NCI-H1694 (cell line): ENCODE data around the gene ARNT2.

Experiments used
- DNase-seq: peaks from one replicate; lab custom pipeline; 2025; lab: John Stamatoyannopoulos, UW

The ARNT2 gene

DNA sequence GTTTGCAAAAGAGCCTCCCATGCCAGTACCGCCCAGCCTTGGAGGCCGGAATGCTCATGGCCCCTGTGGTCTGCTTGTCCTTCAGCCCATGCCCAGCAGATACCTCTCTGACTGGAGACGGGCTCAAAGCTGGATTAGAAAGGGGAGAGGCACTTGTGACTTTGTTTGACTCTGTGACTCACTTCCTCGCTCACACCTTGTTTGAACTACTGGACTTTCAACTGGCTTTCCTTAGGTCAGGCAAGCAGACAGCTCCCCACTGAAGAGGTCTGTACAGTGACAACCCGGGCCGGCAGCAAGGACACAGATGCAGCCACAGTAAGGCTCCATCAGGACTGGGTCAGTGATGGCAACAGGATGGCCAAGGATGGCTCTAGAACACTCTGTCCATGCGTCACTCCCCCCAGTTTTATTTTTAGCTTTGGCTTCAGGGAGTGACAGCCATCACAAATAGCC is 192.4 kb downstream of the ARNT2 start:
- DNase-seq = no peak

DNA sequence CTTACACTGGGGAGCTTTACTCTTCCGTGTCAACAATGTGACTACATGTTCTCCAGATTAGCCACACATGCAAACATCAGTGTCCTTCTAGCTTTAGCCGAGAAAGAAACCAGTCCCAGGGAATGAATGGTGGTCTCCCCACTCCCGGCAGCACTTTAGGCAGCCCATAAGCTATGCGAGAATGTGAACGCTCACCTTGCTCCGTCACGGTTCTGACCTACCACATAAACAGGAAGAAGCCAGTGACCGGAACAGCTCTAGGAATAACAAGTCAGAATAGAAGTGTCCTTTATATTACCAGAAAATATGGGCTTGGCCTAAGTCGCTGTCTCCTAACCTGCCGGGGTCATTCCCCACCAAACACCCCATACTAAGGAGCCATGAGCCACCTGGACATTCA is 192.9 kb downstream of the ARNT2 start:
- DNase-seq = no peak

DNA sequence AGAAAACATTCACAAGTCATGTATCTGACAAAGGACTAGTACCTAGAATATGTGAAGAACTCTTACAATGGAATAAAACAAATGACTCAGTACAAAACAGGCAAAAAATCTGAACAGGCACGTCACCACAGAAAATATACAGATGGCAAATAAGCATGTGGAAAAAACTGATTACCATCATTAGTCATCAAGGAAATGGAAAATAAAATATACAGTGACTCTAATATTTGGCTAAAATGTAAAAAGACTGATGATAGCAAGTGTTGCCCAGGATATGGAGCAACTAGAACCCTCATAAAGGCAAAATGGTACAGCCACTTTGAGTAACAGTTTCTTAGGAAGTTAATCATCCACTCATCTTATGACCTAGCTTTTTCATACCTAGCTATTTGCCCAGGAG is 195.2 kb downstream of the ARNT2 start:
- DNase-seq = no peak

DNA sequence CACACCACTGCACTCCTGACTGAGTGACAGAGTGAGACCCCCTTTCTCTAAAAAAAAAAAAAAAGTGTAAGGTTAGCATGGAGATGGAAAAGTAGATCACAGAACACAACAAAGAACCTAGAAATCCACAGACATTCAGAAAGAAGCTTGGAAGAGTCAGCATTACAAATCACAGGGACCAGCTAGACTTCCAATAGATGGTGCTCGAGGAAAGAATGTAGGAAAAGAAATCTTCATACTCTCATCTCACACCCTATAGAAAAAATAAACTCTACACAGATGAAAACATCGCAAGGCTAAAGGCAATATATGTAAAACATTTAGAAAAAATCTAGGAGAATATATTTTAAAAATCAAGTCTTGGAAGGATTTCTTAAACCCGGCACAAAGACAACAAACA is 196.4 kb downstream of the ARNT2 start:
- DNase-seq = no peak

DNA sequence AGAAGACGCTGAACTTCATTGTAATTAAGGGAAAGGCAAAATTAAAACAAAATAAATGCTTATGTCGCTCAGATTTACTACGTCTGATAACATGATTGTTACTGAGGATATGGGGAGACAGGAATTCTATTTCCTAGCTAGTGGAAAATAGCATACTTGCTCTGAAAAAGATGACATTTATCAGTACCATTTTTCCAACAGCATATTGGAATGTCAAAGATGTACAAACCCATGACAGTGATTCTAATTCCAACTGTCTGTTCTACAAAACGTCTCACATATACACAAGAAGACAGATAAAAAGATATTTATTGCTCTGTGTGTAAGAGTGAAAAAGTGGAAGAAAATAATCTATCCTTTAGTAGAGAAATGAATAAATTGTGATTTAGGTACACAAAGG is 197.1 kb downstream of the ARNT2 start:
- DNase-seq = no peak

DNA sequence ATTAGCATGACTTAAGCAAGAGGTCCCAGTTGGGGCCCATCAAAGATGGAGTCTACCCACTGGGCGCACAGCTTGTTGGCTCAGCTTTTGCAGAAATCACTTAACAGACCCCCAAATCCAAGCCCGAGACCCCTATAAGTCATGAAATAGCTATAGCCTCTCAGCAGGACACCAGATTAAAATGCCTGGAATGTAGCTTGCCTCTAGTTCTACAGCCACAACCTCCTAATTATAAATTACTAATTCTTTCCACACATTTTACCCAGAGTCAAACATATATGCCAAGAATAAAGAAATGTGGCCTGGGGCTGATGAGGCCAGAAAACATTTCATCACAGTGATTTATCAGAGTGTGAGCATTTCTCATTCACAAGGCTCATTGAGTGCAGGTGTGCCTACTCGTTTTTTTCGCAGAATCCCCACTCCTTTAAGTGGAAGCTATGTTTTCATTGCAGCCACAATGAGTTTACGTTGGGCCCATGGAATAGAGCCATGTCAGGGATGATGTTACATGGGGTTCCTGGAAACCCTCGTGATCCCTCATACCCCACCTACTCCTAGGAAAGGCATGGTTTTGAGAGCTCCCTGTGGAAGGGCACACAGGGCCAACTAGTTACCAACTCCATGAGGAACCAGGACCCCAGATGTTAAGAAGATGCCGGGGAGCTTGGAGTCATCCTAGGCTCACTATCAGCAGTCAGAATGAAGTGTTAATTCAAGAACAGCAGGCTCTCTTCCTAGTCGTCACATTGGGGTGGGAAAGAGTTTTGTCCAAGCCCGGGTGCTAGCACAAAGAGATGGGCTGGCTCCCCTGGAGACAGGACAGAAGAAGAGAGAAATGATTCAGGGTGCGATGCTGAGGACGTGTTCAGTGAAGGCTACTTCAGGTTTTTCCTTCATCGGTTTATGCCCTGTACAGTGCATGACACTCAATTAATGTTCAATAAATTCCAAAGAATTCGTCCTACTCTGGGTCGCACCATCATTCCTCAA is 200.7 kb downstream of the ARNT2 start:
- no peak for DNase-seq

DNA sequence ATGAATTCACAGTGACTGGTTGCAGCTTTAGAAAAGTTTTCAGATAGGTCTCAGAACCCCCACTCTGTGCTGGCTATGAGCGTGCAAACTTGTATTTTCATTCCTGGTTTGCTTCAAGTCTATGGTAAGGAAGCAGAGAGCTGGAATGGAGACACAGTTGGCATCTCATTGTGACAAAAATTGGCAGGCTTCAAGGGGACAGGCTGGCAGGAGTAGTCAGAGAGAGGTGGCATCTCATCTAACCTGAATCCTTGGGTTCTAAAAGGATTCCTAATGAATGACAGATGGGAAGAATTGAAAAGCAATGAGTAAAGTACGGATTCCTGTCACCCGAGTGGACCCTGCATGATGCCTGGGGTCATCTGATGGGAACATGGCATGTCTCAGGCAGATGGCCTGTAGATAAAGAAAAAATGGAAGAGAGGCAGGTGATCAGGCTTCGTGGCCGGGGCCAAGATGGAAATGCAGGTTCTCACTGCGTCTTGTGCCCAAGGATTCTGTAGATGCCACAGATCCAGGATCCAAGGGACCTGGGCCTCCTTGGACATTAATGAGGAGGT is 201.5 kb downstream of the ARNT2 start:
- DNase-seq = no peak

DNA sequence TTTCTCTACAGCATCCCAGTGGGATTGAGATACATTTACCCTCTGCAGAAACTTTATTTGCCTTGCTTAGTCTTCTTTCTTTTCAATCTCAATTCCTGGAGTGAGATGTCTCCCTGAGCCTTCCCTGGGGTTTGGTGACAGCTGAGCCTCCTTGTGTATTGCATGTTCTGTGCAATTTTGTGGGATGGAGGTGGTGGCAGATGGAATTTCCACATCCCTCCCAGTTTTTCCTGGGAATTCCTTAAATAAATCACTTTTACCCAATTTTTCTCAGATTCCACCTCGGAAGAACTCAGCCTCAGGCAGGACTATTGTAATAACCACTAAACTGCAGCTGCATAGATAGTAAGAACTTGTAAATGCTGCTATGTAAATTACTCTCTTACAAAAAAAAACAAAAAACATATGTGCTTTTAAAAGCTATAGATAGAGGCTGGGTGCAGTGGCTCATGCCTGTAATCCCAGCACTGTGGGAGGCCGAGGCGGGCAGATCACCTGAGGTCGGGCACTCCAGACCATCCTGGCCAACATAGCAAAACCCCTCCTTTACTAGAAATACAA is 202.4 kb downstream of the ARNT2 start:
- no peak for DNase-seq

DNA sequence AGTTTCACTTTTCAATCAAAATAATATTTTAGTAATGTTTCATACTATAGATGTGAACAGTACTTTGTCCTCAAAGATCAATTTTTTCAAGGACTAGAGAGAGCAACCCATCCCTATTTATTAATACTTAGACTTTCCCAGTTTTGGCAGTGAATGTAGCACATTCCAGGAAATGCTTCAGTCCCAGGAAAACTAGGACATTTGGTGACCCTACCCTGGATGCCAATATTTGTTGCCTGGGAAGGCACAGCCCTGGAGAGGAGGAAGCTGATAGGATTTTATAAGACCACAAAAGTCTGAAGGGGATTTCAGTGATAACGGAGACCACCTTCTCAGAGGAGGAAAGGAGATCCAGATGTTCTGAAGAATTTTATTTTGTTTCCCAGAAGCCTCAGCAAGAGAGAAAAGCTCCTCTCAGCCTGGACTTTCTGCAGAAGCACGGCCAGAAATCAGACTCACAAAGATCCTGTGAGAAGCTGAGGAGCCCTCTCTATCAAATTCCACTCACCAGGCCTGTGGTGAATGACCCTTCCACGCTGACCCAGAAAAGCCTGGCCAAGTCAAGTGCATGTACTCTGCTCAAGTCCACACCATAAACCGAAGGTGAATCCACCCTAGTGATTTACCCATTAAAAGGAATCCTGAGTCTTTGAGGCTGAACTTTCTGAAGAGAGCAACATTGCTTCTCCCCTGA is 203.3 kb downstream of the ARNT2 start:
- DNase-seq = no peak

DNA sequence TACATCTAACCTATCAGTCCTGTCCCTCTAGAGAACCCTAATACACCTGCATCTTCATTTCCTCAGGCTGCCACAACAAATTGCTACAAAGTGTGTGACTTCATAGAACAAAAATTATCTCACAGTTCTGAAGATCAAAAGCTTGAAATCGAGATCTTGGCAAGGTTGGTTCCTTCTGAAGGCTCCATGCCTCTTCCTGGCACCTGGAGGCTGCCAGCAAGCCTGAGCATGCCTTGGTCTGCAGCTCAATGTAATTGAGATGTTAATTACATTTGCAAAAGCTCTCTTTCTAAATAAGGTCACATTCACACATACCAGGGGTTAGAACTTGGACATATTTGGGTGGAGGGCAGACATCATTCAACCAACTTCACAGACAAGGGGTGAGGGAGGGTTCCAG is 204.5 kb downstream of the ARNT2 start:
- DNase-seq = no peak

DNA sequence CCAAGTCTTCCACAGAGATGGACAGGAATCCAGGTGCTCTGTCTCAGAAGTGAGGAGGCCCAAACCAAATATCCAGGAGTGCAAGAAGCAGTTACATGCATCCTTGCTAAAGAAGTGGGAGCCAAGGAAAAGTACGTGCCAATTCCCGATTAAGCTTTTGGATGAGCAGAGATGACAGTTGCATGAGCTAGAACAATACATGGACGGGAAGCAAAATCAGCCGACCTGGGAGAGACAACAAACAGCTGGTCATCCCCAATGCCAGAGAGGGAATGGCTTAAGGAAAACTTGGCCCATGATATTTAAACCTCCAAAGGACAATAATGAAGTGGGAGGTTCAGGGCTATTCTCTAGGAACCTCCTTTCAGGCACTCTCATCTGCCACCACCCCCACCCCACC is 204.9 kb downstream of the ARNT2 start:
- DNase-seq = no peak

DNA sequence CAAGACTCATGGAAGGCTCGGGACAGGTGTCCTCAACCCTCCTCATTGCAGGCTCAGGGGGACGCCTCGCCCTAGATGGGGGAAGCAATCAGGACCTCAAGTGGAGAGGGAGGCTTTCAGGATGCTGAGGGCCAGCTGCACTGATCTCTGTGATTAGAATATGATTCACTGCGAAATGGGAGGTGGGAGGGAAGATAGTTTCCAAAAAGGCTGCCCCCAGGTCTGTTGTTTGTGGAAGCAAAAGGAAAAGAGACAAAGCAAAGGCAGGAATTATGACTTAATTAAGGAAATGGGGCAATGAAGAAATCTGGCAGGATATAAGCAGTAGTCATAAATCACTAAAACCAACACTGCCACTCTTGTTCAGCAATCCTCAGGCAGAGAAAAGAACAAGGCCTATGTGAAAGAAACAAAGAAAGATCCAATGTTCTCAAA is 205.3 kb downstream of the ARNT2 start:
- no peak for DNase-seq

DNA sequence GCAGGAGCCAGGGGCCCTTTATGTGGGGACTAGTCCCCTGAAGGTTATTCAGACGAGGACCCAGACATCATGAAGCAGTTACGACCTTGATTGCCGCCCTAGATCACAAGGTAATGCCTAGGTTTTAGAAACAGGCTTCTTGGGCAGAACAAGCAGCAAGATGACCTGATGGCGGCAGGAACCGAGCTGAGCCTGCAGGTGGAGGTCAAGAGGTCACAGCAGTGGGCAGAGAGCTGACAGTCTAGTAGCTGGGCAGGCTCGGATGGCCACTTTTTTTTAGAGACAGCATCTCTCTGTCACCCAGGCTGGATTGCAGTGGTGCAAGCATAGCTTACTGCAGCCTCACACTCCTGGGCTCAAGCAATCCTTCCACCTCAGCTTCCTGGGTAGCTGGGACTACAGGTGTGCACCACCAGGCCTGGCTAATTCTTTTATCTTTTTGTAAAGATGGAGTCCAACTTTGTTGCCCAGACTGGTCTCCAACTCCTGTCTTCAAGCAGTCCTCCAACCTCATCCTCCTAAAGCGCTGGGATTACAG is 207.4 kb downstream of the ARNT2 start:
- DNase-seq = no peak

DNA sequence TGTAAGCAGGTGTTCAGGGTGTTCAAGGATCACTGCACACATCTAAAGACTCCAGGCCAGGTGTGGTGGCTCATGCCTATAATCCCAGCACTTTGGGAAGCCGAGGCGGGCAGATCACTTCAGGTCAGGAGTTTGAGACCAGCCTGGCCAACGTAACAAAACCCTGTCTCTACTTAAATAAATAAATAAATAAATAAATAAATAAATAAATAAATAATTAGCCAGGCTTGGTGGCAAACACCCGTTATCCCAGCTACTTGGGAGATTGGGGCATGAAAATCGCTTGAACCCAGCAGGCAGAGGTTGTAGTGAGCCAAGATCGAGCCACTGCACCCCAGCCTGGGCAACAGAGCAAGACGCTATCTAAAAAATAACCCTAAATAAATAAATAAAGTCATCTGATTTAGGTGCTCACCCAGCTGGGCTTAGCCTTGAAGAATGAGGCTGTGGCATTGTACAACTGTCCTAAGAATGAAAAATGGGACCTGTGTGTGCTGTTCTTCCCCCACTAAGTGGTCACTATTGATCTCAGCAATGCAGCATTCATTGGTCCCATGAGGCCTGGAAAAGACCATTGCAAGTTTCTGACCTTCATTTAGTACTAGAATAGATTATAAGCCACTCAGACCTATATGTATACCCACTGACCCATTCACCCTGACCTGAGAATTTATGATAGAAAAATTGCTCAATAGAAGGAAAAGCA is 208.1 kb downstream of the ARNT2 start:
- no peak for DNase-seq

DNA sequence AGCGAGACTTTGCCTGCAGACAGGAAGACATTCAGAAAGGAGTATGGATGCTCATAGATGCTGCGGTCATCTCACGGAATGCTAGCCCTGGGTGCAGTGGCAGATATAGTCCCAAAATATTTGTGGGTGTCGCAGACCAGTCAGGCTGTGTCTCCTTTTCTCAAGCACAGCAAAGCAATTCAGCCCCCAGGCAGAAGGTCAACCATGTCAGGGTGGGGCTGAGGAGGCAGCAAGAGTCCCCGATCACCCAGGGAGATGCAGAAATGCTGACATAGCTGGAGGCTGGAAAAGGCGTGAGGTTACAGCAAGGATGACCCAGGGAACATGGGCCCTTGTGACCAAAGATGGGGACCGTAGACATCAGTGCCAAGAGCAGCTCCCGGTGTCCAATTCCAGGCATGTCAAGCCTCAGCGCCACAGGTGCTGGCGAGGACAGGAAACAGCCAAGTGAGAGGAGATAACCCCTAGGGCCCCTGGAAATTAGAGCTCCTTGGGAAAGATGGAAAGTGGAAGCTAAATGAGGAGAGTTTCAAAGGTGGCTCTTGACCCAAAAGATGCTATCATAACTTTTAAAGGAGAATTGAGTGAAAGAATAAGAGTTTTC is 209.7 kb downstream of the ARNT2 start:
- no peak for DNase-seq

DNA sequence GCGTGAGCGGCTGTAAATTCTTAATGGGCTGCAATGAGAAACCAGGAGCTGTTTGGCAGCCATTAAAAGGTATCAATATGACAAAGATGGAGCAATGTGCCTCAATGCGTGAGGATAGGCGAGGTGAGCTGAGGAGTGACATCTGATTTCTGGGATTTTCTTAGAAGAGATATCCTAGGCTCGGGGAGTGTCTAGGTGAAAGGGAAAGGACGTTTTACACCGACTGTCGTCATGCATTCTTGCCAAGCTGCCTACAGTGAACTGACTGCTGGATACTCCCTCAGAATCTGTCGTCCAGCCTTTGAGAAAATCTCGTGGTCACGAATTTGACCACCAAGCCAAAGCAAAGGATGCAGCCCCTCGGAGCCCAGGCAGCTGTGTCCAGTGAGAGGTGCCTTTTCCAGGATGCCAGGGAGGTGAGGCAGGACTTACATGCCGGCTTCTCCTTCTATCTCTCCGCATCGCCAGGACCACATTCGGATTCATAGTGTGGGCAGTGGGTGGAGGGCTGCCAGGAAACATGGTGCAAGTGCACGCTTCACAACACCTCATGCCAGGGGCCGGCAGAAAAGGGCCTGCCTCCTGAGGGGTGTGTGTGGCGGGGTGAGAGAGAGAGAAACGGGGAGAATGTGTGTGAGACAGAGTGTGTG is 210.7 kb downstream of the ARNT2 start:
- no peak for DNase-seq

DNA sequence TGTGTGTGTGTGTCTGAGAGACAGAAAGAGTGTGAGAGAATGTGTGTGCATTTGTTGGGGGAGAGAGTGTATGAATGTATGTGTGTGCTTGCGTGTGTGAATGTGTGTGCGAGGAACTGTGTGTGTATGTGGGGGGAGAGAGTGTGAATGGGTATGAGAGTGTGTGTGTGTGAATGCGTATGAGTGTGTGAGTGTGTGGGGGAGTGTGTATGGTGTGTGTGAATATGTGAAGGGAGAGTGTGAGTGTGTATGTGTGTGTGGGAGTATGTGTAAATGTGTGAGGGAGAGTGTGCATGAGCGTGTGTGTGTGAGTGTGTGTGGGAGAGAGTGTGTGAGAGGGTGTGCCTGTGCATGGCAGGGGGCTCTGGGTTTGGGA is 211.2 kb downstream of the ARNT2 start:
- DNase-seq = no peak

DNA sequence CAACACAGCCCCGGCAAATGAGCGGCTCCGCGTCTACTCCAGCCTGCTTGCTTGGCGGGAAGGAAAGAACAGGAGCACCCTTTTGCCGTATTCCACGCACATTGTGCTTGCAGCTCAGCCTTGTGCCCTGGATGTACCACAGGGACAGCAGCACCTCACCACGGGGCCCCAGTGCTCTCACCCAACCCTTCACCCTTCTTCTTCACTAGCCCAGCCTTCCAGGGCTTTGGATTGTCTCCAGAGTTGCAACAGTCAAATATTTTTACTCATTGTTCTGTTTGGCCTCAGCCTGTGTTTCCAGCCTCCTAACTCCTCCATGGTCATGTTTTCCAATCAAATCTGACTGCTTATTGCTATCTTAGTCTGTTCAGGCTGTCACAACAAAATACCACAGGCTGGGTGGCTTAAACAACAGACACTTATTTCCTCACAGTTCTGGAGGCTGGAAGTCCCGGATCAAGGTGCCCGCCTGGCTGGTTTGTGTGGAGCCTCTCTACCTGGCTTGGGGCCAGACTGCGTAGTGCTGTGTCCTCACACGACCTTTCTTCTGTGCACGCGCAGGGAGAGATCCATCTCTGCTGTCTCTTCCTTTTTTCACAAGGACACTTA is 211.7 kb downstream of the ARNT2 start:
- DNase-seq = peak; percentile 78

DNA sequence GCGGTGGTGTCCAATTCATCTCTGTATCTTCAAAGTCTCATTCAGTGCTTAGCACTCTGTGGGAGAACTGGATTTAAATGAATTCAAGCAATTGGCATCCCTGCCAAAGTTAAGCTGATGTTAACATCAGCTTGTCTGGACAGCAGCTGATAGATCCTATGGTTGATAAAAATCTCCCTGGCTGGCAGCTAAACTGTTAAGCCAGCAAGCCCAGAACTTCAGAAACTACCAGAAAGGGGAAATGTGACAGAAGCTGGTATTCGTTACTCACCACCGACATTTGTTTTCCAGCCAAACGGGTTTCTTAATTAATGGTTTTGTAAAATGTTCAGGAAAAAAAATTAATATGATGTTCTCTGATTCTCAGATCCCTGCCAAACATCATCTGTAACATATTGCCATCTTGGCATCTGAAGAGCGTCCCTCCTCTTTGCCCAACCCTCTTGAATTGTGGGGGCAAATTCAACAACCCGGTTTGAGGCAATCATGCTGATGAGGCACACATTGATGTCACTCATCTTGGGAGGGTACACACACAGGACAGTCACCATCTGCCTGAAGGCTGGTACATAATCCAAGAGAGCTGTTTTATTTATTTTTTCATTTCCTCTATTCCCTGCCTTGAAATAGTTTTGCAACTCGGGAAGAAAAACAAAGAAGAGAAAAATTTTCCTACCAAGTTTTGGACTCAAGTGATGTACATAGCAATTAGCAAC is 214.7 kb downstream of the ARNT2 start:
- DNase-seq = peak; percentile 77

DNA sequence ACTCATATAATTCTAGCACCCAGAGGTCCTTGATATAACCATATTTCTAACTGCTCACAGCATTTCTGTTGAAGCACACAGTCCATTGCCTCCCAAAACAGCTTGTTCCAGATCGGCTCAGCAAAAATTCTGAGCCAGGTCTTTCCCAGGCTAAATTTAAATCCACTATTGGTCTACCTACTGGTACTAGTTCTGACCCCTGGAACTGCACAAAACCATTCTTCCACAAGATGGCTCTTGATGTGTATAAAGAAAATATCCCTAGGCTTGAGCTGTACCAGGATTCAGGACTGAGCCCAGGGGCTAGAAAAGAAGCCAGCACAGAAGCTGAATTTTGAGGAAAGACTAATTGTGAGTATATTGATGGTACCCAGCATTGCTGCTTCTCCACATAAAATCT is 215.5 kb downstream of the ARNT2 start:
- peak; percentile 25 for DNase-seq
